HepG2 (cell line): ENCODE data around the gene FAM89B. TPM values are rescaled to one million over a fixed set of nuclear protein-coding genes. Genes with fewer than 3 reads are reported as not detected.

Experiments used
- CTCF ChIP-seq: sonication (generic); formaldehyde crosslinking; IDR thresholded peaks from 2 replicates; pipeline ENCODE4 v1.5.0; 2020; ENCODE audit warnings: mild to moderate bottlenecking, missing genetic modification reagents, moderate library complexity
- IRF1 ChIP-seq: sonication (generic); formaldehyde crosslinking; IDR thresholded peaks from 2 replicates; pipeline ENCODE4 v1.4.0; 2020; ENCODE audit warnings: low read depth, mild to moderate bottlenecking, missing genetic modification reagents
- KLF12 ChIP-seq: sonication (generic); formaldehyde crosslinking; IDR thresholded peaks from 2 replicates; pipeline ENCODE4 v1.4.0; 2020; ENCODE audit warnings: missing genetic modification reagents, borderline replicate concordance
- RAD21 ChIP-seq: fragments of 450-650 bp; formaldehyde crosslinking; IDR thresholded peaks from 2 replicates; pipeline ENCODE4 v1.5.0; 2020; ENCODE audit warnings: mild to moderate bottlenecking
- RORA ChIP-seq: sonication (generic); formaldehyde crosslinking; IDR thresholded peaks from 2 replicates; pipeline ENCODE4 v1.5.0; 2020; ENCODE audit warnings: mild to moderate bottlenecking, missing genetic modification reagents, moderate library complexity
- SOX6 ChIP-seq, 2 experiments: fragments of 450-650 bp in 1 of 2; sonication (generic) in 1 of 2; formaldehyde crosslinking in 1 of 2; IDR thresholded peaks; 2 replicates each; pipeline versions ENCODE4 v1.4.0 to v1.6.1; 2017 to 2020; ENCODE audit warnings: antibody characterized with exemption in 1 of 2, mild to moderate bottlenecking in 1 of 2, missing genetic modification reagents in 1 of 2
- TBL1XR1 ChIP-seq: fragments of 150-350 bp; IDR thresholded peaks from 2 replicates; pipeline ENCODE4 v1.6.1; 2014; ENCODE audit warnings: borderline replicate concordance, low read length; ENCODE audit not compliant: partially characterized antibody
- ZBTB38 ChIP-seq: sonication (generic); formaldehyde crosslinking; IDR thresholded peaks from 2 replicates; pipeline ENCODE4 v1.5.1; 2020; ENCODE audit warnings: mild to moderate bottlenecking, missing genetic modification reagents
- ZFP82 ChIP-seq: sonication (generic); formaldehyde crosslinking; IDR thresholded peaks from 2 replicates; pipeline ENCODE4 v1.5.1; 2020; ENCODE audit warnings: mild to moderate bottlenecking, missing genetic modification reagents, borderline replicate concordance
- ZNF30 ChIP-seq: sonication (generic); formaldehyde crosslinking; IDR thresholded peaks from 2 replicates; pipeline ENCODE4 v1.5.0; 2020; ENCODE audit warnings: mild to moderate bottlenecking, missing genetic modification reagents
- ZNF484 ChIP-seq: sonication (generic); formaldehyde crosslinking; IDR thresholded peaks from 2 replicates; pipeline ENCODE4 v1.5.1; 2020; ENCODE audit warnings: mild to moderate bottlenecking, low read depth, missing genetic modification reagents, borderline replicate concordance
- ZNF530 ChIP-seq: sonication (generic); formaldehyde crosslinking; IDR thresholded peaks from 2 replicates; pipeline ENCODE4 v1.5.0; 2020; ENCODE audit warnings: low read depth, mild to moderate bottlenecking, missing genetic modification reagents
- ZNF577 ChIP-seq: sonication (generic); formaldehyde crosslinking; IDR thresholded peaks from 2 replicates; pipeline ENCODE4 v1.4.0; 2020; ENCODE audit warnings: mild to moderate bottlenecking, low read depth, missing genetic modification reagents, borderline replicate concordance
- polyA plus RNA-seq, 8 experiments: library from polyadenylated mRNA; depleted of rRNA in 3 of 8; stranded (reverse) in 7 of 8; unstranded in 1 of 8; fragments of >200 nt; fragmentation: Illumina TruSeq in 4 of 8; extraction: Trizol in 4 of 8; gene quantifications; 2 replicates each; pipeline versions ENCODE4 v1.2.1 to v1.2.3, GENCODE V29; 2011 to 2016; ENCODE audit warnings: low read depth in 4 of 8, missing spikeins in 1 of 8, mixed read lengths in 1 of 8; ENCODE audit not compliant: insufficient read depth in 1 of 8
- total RNA-seq, 5 experiments: library from RNA; depleted of rRNA; stranded (reverse); fragments of >200 nt; fragmentation: Illumina TruSeq; extraction: Trizol; gene quantifications; 2 replicates each; pipeline ENCODE4 v1.2.3, GENCODE V29; 2016; ENCODE audit warnings: low read depth in 1 of 5
- TF ChIP-seq, protein P1 (sequence below): sonication (generic); formaldehyde crosslinking; conservative IDR thresholded peaks from 2 replicates; pipeline ENCODE4 v1.4.0; 2020; ENCODE audit warnings: missing genetic modification reagents
- TF ChIP-seq, protein P2 (sequence below): sonication (generic); formaldehyde crosslinking; IDR thresholded peaks from 2 replicates; pipeline ENCODE4 v1.5.0; 2020; ENCODE audit warnings: missing genetic modification reagents
- TF ChIP-seq, protein P3 (sequence below): sonication (generic); formaldehyde crosslinking; IDR thresholded peaks from 2 replicates; pipeline ENCODE4 v1.4.0; 2020; ENCODE audit warnings: mild to moderate bottlenecking, missing genetic modification reagents
- TF ChIP-seq, protein P4 (sequence below): sonication (generic); formaldehyde crosslinking; IDR thresholded peaks from 2 replicates; pipeline ENCODE4 v1.8.0; 2022; ENCODE audit warnings: mild to moderate bottlenecking, missing genetic modification reagents, moderate library complexity

Gene FAM89B
- total and polyA plus RNA-seq, 2 of the 13 experiments (the other 11 are each of a cell fraction or from before 2014, with no cell fraction given): 5.7 to 8.0 TPM

DNA sequence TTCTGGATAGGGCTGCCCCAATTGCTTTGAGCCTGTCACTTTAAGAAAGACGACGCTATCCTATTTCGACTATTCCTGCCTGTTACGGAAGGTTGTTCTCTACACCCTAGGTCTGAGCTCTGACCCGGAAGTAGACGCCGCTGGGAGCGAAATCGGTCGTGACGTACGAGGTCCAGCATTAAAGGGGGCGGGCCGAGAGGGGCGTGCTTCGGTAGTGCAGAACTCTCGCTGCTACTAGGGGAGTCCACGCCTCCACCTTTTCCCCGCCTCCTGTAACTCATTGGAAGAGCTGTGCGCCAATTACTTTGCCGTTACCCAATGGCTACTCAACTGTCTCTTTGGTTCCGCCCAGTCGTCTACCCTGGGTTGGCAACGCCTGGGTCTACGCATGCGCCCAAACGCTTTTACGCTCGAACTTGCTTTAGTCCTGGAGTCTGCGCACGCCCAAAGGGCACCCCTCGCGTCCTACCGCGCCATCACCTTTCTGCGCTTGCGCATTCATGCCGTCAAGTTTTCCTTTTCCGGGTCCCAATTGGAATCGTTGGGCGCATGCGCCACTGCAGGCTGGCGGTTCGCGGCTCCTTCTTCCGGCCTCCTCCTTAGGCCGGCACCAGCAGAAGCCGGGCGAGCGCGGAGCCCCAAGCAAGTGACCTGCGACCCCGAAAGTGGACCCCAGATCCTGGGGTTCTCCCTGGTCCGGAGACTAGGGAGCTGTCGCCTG lies 43.1 kb downstream of the FAM89B start, which contains the start of gene PCNX3 (continued):
- TF ChIP-seq SOX6 (IDR thresholded peaks at IDR 0.05) (no peak), SOX6 (CRISPR knock-in tag; IDR thresholded peaks at IDR 0.05) (peak; percentile 38; the same call in 1 of the 2 replicates), ZNF577 (no peak), IRF1 (no peak), ZNF530 (CRISPR knock-in tag) (no peak), TBL1XR1 (peak; percentile 21), ZBTB38 (peak; percentile 46; the same call in 1 of the 2 replicates), RAD21 (no peak), KLF12 (no peak; the same call in 1 of the 2 replicates), ZNF30 (no peak), CTCF (CRISPR knock-in tag) (0 out of 2 replicates have a peak, but pooled peaks have one; percentile 9), RORA (CRISPR knock-in tag) (no peak), ZNF484 (no peak), ZFP82 (no peak)
- TF ChIP-seq, protein P1, sequence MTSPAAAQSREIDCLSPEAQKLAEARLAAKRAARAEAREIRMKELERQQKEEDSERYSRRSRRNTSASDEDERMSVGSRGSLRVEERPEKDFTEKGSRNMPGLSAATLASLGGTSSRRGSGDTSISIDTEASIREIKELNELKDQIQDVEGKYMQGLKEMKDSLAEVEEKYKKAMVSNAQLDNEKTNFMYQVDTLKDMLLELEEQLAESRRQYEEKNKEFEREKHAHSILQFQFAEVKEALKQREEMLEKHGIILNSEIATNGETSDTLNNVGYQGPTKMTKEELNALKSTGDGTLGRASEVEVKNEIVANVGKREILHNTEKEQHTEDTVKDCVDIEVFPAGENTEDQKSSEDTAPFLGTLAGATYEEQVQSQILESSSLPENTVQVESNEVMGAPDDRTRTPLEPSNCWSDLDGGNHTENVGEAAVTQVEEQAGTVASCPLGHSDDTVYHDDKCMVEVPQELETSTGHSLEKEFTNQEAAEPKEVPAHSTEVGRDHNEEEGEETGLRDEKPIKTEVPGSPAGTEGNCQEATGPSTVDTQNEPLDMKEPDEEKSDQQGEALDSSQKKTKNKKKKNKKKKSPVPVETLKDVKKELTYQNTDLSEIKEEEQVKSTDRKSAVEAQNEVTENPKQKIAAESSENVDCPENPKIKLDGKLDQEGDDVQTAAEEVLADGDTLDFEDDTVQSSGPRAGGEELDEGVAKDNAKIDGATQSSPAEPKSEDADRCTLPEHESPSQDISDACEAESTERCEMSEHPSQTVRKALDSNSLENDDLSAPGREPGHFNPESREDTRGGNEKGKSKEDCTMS: no peak
- TF ChIP-seq, protein P2, sequence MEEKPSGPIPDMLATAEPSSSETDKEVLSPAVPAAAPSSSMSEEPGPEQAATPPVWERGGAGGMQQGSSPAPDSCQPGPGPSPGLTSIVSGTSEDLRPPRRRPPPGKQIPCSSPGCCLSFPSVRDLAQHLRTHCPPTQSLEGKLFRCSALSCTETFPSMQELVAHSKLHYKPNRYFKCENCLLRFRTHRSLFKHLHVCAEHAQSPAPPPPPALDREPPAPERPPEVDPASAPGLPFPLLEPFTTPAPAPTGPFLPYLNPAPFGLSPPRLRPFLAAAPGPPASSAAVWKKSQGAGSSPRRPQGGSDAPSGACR (CRISPR knock-in tag): no peak; the same call in 1 of the 2 replicates
- TF ChIP-seq, protein P3, sequence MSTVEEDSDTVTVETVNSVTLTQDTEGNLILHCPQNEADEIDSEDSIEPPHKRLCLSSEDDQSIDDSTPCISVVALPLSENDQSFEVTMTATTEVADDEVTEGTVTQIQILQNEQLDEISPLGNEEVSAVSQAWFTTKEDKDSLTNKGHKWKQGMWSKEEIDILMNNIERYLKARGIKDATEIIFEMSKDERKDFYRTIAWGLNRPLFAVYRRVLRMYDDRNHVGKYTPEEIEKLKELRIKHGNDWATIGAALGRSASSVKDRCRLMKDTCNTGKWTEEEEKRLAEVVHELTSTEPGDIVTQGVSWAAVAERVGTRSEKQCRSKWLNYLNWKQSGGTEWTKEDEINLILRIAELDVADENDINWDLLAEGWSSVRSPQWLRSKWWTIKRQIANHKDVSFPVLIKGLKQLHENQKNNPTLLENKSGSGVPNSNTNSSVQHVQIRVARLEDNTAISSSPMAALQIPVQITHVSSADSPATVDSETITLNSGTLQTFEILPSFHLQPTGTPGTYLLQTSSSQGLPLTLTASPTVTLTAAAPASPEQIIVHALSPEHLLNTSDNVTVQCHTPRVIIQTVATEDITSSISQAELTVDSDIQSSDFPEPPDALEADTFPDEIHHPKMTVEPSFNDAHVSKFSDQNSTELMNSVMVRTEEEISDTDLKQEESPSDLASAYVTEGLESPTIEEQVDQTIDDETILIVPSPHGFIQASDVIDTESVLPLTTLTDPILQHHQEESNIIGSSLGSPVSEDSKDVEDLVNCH (CRISPR knock-in tag): no peak
- TF ChIP-seq, protein P4, sequence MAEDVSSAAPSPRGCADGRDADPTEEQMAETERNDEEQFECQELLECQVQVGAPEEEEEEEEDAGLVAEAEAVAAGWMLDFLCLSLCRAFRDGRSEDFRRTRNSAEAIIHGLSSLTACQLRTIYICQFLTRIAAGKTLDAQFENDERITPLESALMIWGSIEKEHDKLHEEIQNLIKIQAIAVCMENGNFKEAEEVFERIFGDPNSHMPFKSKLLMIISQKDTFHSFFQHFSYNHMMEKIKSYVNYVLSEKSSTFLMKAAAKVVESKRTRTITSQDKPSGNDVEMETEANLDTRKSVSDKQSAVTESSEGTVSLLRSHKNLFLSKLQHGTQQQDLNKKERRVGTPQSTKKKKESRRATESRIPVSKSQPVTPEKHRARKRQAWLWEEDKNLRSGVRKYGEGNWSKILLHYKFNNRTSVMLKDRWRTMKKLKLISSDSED: no peak
